Activated naive CD4-positive, alpha-beta T cell treated with anti-CD3 and anti-CD28 coated beads, Interleukin-2, amount 10 ng/mL, durations not matched to agents 7 days and 5 days (primary cell): ENCODE results near the gene GTF2A1L.
"Not testable (repeated sequence)": the region's sequence is repeated elsewhere in the genome, so short reads cannot be mapped to it uniquely, and the experiment has no call there.

Source experiments
- CTCF ChIA-PET: fragments of 350-600 bp; sonication (Branson Sonifier 250); formaldehyde crosslinking; loops from one replicate; lab custom pipeline; 2021; ENCODE audit warnings: antibody characterized with exemption; lab: Charles Lee
- DNase-seq: peaks from one replicate; pipeline ENCODE4 v3.0.0-alpha.2; 2020
- H3K27ac Mint-ChIP-seq: one replicate; pipeline ENCODE4 v1.8.0; 2021; ENCODE audit warnings: mild to moderate bottlenecking, moderate library complexity, mixed read lengths
- H3K27me3 Mint-ChIP-seq: one replicate; pipeline ENCODE4 v1.8.0; 2021; ENCODE audit warnings: mild to moderate bottlenecking, mixed read lengths
- H3K36me3 Mint-ChIP-seq: one replicate; pipeline ENCODE4 v1.8.0; 2021; ENCODE audit warnings: mixed read lengths
- H3K4me1 Mint-ChIP-seq: one replicate; pipeline ENCODE4 v1.8.0; 2021; ENCODE audit warnings: mixed read lengths
- H3K4me3 Mint-ChIP-seq: one replicate; pipeline ENCODE4 v1.8.0; 2021; ENCODE audit warnings: mild to moderate bottlenecking, moderate library complexity, mixed read lengths
- H3K9me3 Mint-ChIP-seq: one replicate; pipeline ENCODE4 v1.8.0; 2021; ENCODE audit warnings: mixed read lengths

GTF2A1L gene

GRCh38 chr2:48699348-48699930, 81.8 kb downstream of the GTF2A1L start:
- Mint-ChIP-seq H3K36me3 (no peaks in the 10 kb centered on the region), H3K9me3 (no peaks in the 10 kb centered on the region), H3K27ac (no peak overlapping the region), H3K4me1 (no peaks in the 10 kb centered on the region), H3K27me3 (no peaks in the 10 kb centered on the region), H3K4me3 (no peak overlapping the region)
- CTCF ChIA-PET = no interaction called here
- DNase-seq = no peak

DNA sequence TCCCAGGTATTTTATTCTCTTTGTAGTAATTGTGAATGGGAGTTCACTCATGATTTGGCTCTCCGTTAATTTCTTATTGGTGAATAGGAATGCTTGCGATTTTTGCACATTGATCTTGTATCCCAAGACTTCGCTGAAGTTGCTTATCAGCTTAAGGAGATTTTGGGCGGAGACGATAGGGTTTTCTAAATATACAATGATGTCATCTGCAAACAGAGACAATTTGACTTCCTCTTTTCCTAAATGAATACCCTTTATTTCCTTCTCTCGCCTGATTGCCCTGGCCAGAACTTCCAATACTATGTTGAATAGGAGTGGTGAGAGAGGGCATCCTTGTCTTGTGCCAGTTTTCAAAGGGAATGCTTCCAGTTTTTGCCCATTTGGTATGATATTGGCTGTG, 86.0 kb downstream of the GTF2A1L start:
- H3K27me3 Mint-ChIP-seq, H3K4me3 Mint-ChIP-seq, CTCF ChIA-PET, DNase-seq, H3K9me3 Mint-ChIP-seq, H3K36me3 Mint-ChIP-seq, H3K4me1 Mint-ChIP-seq, H3K27ac Mint-ChIP-seq: not testable (repeated sequence)

DNA sequence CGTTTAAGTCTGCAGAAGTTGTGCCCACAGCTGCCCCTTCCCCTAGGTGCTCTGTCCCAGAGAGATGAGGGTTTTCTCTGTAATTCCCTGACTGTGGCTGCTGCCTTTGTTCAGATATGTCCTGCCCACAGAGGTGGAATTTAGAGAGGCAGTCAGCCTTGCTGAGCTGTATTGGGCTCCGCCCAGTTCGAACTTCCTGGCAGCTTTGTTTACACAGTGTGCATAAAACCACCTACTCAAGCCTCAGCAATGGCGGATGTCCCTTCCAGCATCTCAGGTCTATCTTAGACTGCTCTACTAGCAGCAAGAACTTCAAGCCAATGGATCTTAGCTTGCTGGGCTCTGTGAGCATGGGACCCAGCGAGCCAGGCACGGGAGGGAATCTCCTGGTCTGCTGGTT, 89.8 kb downstream of the GTF2A1L start:
- DNase-seq = peak; percentile 47
- Mint-ChIP-seq H3K4me3 (no peak overlapping the region), H3K4me1 (peaks cover 6% of the 10 kb centered on the region), H3K27me3 (peaks cover 3% of the 10 kb centered on the region), H3K27ac (no peak overlapping the region), H3K36me3 (no peaks in the 10 kb centered on the region), H3K9me3 (no peaks in the 10 kb centered on the region)
- CTCF ChIA-PET = no interaction called here

- CTCF ChIA-PET = no interaction called here
- Mint-ChIP-seq H3K9me3 (no peaks in the 10 kb centered on the region), H3K27me3 (peaks cover 6% of the 10 kb centered on the region), H3K4me1 (peaks cover 6% of the 10 kb centered on the region), H3K27ac (no peak overlapping the region), H3K36me3 (no peaks in the 10 kb centered on the region), H3K4me3 (no peak overlapping the region)
- DNase-seq = no peak
Observed at GRCh38 chr2:48709096-48710034, 91.7 kb downstream of the GTF2A1L start.

DNA sequence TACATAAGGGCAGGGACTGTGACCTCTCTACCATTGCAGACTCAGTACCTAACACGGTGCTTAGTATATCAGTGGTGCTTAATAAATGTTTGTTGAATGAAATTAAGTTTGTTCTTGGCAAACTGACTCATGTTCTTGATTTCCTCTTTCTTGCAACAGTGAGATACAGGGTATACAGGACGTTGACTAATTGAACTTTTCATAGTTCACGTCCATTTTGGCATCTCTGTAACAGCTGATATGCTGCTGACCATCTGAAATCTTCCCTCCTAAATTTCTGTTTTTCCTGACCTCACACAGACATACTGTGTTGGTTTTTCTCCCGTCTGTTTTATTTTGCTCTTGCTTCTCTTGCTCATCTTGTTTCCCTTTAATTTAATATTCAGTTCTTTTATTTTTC, 93.7 kb downstream of the GTF2A1L start:
- H3K4me1 Mint-ChIP-seq = peaks cover 6% of the 10 kb centered on the region
- no peak for DNase-seq
- no peaks in the 10 kb centered on the region for H3K36me3 Mint-ChIP-seq
- peaks cover 6% of the 10 kb centered on the region for H3K27me3 Mint-ChIP-seq
- no peaks in the 10 kb centered on the region for H3K9me3 Mint-ChIP-seq
- CTCF ChIA-PET = no interaction called here
- H3K27ac Mint-ChIP-seq = no peak overlapping the region
- no peak overlapping the region for H3K4me3 Mint-ChIP-seq

GRCh38 chr2:48712151-48712550, 94.5 kb downstream of the GTF2A1L start:
- Mint-ChIP-seq H3K9me3 (no peaks in the 10 kb centered on the region), H3K27ac (no peak overlapping the region), H3K4me3 (no peak overlapping the region), H3K4me1 (peaks cover 3% of the 10 kb centered on the region), H3K36me3 (no peaks in the 10 kb centered on the region), H3K27me3 (peaks cover 6% of the 10 kb centered on the region)
- CTCF ChIA-PET = no interaction called here
- no peak for DNase-seq

DNA sequence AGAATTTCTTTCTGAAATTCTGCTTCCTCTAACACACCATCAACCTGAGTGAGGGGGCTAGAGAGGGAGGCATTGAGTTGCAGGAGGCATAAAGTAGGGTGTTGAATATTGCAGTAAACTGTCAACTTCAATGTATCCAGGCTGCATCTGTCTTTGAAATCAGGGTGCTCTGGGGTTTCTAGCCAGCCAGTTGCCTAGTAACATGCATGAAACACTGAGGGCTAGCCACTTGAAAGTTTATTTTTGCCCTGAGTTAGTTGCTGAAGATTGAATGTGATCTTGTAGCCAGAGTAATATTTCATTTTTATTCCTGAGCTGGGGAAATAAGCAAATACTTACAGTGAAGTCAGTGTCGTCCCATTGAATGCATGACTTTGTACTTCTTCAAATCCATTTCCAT, 96.0 kb downstream of the GTF2A1L start:
- DNase-seq = no peak
- no peaks in the 10 kb centered on the region for H3K36me3 Mint-ChIP-seq
- H3K27ac Mint-ChIP-seq = peak overlapping the region; percentile 39
- no peaks in the 10 kb centered on the region for H3K4me1 Mint-ChIP-seq
- CTCF ChIA-PET = no interaction called here
- H3K4me3 Mint-ChIP-seq = no peak overlapping the region
- H3K9me3 Mint-ChIP-seq = no peaks in the 10 kb centered on the region
- peaks cover 6% of the 10 kb centered on the region for H3K27me3 Mint-ChIP-seq

DNA sequence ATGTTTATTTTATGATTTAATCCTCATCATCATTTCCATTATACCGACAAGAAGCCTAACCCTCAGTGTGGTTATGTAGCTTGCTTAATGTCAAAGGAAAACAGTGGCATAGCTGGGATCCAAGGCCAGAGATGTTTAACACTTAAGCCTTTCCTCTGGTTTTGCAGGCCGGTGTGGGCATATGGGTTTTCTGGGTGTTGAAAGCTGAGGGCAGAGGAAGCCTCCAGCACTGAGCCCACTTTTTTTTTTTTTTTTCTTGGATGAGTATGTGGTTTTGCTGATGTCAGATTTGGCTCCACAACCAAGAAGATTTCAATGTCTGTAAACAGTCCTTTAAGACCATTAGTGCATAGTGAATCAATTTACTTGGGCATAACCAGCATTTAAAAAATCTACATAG, 96.6 kb downstream of the GTF2A1L start:
- Mint-ChIP-seq H3K9me3 (no peaks in the 10 kb centered on the region), H3K27ac (no peak overlapping the region), H3K27me3 (peaks cover 6% of the 10 kb centered on the region)

DNA sequence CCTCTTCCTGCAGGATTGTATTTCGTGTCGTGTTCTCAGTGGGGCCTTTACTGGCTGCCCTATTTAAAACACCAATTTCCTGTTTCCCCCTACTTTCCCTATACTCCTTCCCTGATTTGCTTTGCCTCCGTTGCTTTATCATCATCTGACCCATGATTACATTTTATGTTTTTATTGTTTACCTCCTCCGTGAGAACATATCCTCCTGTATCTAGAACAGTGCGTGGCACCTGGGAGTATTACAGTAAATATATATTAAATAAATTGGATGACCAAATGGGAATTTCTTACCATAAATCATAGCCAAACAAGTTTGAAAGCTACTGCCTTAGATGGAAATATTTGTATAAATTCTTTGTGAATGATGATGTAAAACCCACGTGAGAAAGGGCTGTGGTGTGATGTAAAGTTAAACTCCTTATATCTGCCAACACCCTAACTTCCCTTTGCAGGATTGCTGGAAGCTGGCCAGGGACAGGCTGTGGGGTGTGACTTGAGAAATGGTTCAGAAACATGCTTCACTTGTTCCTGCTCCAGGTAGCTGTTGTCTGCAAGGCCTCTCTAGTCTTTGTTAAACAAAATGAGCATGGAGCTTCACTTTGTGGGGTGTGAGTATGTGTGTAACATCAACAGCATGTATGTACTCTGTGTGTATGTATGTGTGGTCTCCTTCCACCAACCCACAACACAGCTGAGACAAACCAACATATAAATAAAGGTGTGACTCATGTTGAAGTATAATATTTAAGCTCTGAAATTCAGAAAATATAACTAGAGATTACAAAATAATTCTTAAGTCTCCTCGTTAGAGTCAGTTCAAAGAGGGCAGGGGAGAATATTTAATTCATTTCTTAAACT, 97.6 kb downstream of the GTF2A1L start:
- H3K36me3 Mint-ChIP-seq = no peaks in the 10 kb centered on the region
- no peaks in the 10 kb centered on the region for H3K9me3 Mint-ChIP-seq
- no peak overlapping the region for H3K4me3 Mint-ChIP-seq
- CTCF ChIA-PET = no interaction called here
- DNase-seq = no peak
- no peak overlapping the region for H3K27ac Mint-ChIP-seq
- H3K27me3 Mint-ChIP-seq = peaks cover 6% of the 10 kb centered on the region
- no peaks in the 10 kb centered on the region for H3K4me1 Mint-ChIP-seq

More for the DNA sequence above, 96.6 kb downstream of the GTF2A1L start:
- Mint-ChIP-seq H3K4me1 (no peaks in the 10 kb centered on the region), H3K4me3 (no peak overlapping the region), H3K36me3 (no peaks in the 10 kb centered on the region)
- no peak for DNase-seq
- CTCF ChIA-PET = no interaction called here

DNA sequence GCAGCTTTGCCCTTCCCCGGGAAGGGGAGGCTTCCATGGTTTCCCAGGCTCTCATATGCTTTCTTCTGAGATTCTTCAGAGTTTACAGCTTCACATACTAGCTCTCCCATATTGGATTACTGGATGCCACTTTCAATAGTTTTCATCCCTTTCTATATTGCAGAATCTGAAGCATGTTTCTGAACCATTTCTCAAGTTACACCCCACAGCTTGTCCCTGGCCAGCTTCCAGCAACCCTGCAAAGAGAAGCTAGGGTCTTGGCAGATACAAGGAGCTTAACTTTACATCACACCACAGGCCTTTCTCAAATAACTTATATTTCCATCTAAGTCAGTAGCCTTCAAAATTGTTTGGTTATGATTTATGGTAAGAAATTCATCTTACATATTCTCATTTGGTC, 98.3 kb downstream of the GTF2A1L start:
- peaks cover 6% of the 10 kb centered on the region for H3K27me3 Mint-ChIP-seq
- no peaks in the 10 kb centered on the region for H3K4me1 Mint-ChIP-seq
- DNase-seq = no peak
- no peak overlapping the region for H3K27ac Mint-ChIP-seq
- CTCF ChIA-PET = no interaction called here
- H3K36me3 Mint-ChIP-seq = no peaks in the 10 kb centered on the region
- no peaks in the 10 kb centered on the region for H3K9me3 Mint-ChIP-seq
- H3K4me3 Mint-ChIP-seq = no peak overlapping the region

DNA sequence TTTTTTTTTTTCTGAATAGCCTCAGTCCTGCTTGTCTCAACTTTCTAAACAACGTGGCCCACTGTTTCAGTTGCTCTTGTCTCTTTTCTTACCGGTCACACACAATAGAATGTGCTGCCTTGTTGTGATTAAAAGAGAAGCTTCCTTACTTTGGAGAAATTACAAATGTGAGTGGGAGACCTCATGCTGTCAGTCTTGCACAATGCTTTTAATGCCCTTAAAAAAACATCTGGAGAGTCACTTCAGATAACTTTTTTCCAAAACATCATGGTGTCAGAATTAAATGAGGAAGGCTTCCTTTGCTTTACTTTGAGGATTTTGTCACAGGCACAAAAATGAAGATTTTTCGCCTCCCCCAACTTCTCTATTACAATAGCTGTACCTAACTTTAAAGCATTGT, 100.2 kb downstream of the GTF2A1L start:
- Mint-ChIP-seq H3K27me3 (peaks cover 3% of the 10 kb centered on the region), H3K27ac (no peak overlapping the region), H3K9me3 (no peaks in the 10 kb centered on the region), H3K4me3 (no peak overlapping the region), H3K36me3 (no peaks in the 10 kb centered on the region), H3K4me1 (no peaks in the 10 kb centered on the region)
- CTCF ChIA-PET = no interaction called here
- DNase-seq = no peak

- no peak overlapping the region for H3K4me3 Mint-ChIP-seq
- no peaks in the 10 kb centered on the region for H3K36me3 Mint-ChIP-seq
- CTCF ChIA-PET = no interaction called here
- H3K27me3 Mint-ChIP-seq = no peaks in the 10 kb centered on the region
- no peaks in the 10 kb centered on the region for H3K9me3 Mint-ChIP-seq
- H3K27ac Mint-ChIP-seq = no peak overlapping the region
- DNase-seq = no peak
- no peaks in the 10 kb centered on the region for H3K4me1 Mint-ChIP-seq
Observed at GRCh38 chr2:48719480-48720177, 102.0 kb downstream of the GTF2A1L start.

DNA sequence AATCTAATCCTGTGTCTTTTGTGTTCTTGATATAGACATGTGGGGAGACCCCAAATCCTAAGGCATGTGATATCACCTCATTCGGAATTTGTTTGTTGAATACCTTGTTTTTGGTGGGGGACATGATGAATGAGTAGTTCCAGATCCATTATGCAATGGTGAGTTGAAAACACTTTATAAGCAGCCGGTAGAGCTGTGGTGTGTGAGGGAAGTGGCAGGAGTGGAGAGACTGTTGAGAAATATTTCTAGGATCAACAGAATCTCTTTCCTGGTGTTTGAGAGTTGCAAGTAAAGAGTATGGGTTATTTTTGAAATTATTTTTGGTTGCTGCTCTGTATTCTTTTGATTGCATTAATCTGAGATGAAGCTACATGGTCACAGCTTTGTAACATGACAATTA, 103.5 kb downstream of the GTF2A1L start:
- H3K4me1 Mint-ChIP-seq = no peaks in the 10 kb centered on the region
- no peak overlapping the region for H3K4me3 Mint-ChIP-seq
- H3K36me3 Mint-ChIP-seq = no peaks in the 10 kb centered on the region
- CTCF ChIA-PET = no interaction called here
- H3K9me3 Mint-ChIP-seq = no peaks in the 10 kb centered on the region
- H3K27ac Mint-ChIP-seq = no peak overlapping the region
- no peaks in the 10 kb centered on the region for H3K27me3 Mint-ChIP-seq
- no peak for DNase-seq

- no peak overlapping the region for H3K27ac Mint-ChIP-seq
- no peaks in the 10 kb centered on the region for H3K9me3 Mint-ChIP-seq
- no peak for DNase-seq
- CTCF ChIA-PET = no interaction called here
- H3K27me3 Mint-ChIP-seq = no peaks in the 10 kb centered on the region
- H3K4me3 Mint-ChIP-seq = no peak overlapping the region
- H3K36me3 Mint-ChIP-seq = no peaks in the 10 kb centered on the region
- no peaks in the 10 kb centered on the region for H3K4me1 Mint-ChIP-seq
Observed at GRCh38 chr2:48722391-48722790, 104.7 kb downstream of the GTF2A1L start.
